GM13977 (cell line): ENCODE data around the gene PLS1.

ENCODE experiments used
- DNase-seq: peaks from one replicate; pipeline ENCODE4 v3.0.0; 2012; ENCODE audit warnings: low spot score
- in situ Hi-C: fragments of 300-500 bp; cut with MboI; formaldehyde crosslinking; loops from one replicate; pipeline ENCODE4 v1.12.0; 2022; ENCODE audit warnings: low sequenced_read_pairs, low pct_unique_long_range_greater_than_20kb, mixed read lengths, inconsistent platforms; ENCODE audit not compliant: unreplicated experiment
- TF ChIP-seq, protein P1 (sequence below): IDR thresholded peaks from 2 replicates; pipeline ENCODE4 v1.5.1; 2012; ENCODE audit warnings: mild to moderate bottlenecking, control low read depth; ENCODE audit not compliant: insufficient read depth; ENCODE audit errors: extremely low read depth, missing control alignments

Gene PLS1

DNA sequence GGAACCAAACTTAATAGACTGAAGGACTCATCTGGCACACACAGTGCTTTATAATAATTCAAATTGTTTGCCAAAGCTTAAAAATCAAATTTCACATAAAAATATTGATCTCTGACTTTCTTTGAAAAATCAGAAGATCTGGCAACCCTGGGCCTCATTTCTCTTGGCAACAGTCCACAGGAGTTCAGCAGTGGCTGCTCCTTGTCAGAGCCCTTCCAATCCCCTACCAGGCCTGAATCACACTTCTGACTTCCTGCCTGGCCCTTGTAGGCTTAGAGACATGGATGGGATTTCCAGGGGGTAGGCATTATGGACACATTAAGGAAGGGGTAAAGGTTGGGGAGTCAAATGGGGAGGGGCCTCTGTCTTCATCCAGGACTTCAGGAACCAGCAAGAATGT, 55.5 kb downstream of the PLS1 start:
- in situ Hi-C loops: no loop called here
- TF ChIP-seq, protein P1, sequence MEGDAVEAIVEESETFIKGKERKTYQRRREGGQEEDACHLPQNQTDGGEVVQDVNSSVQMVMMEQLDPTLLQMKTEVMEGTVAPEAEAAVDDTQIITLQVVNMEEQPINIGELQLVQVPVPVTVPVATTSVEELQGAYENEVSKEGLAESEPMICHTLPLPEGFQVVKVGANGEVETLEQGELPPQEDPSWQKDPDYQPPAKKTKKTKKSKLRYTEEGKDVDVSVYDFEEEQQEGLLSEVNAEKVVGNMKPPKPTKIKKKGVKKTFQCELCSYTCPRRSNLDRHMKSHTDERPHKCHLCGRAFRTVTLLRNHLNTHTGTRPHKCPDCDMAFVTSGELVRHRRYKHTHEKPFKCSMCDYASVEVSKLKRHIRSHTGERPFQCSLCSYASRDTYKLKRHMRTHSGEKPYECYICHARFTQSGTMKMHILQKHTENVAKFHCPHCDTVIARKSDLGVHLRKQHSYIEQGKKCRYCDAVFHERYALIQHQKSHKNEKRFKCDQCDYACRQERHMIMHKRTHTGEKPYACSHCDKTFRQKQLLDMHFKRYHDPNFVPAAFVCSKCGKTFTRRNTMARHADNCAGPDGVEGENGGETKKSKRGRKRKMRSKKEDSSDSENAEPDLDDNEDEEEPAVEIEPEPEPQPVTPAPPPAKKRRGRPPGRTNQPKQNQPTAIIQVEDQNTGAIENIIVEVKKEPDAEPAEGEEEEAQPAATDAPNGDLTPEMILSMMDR: no peak
- no peak for DNase-seq

DNA sequence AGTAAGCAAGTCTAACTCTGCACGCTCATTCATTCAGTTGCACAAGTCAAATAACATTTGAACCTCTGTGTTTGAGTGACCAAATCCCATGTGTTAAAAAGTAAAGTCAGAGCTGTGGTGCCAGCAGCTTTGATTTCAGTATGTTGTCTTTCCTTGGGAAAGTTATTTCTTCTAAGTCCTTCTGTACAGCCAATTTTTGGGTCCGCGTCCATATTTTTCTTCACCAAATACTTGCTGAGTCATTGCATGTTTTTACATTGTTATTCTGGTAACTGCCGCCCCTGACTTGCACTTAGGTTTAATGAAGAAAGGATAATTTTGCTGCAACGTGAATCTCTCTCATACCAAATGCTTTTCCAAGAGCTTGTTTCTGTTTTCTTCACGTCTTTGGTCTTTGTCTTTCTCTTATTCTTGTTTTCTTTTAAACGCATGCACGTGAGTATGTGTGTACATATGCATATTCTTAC, 56.7 kb downstream of the PLS1 start:
- DNase-seq: no peak
- in situ Hi-C loops: no loop called here
- TF ChIP-seq, protein P1: no peak

DNA sequence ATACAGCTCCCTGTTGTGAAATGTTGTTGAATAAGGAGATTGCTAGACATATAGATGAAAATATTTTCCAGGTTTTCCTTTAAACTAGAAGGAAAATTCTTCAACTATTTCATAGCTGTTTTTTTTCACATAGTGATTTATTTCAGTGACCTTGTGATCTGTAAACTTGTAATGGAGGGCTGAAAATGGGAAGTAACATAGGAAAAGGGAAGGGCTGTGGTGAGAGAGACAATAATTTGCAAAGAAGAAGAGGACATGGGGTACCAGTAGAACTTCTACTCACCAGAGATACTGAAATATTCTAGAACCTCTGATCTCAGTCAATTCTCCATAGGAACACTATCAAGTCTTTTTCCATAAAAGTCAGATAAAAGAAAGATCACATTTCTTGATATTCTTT, 60.4 kb downstream of the PLS1 start:
- DNase-seq: no peak
- TF ChIP-seq, protein P1: no peak
- in situ Hi-C loops: no loop called here

DNA sequence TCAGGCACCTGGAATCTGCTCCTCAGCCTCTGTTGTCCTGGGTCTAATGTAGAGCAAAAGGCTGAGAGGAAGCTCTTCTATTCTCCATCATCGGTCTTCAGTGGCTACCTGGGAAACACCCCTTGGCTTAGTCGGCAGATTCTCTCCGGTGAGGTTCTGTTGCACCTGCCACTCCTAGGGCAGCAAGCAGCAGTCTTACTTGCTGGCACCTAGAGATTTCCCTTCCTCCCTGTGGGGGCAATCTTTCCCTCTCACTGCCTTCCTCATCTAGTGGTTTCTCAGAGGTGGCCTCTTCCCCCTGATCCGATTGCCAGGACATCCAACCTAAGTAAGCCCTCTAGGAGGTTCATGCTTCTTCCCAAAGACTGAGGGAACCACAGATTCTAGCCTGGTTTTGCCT, 60.8 kb downstream of the PLS1 start:
- in situ Hi-C loops: no loop called here
- TF ChIP-seq, protein P1: no peak
- no peak for DNase-seq

DNA sequence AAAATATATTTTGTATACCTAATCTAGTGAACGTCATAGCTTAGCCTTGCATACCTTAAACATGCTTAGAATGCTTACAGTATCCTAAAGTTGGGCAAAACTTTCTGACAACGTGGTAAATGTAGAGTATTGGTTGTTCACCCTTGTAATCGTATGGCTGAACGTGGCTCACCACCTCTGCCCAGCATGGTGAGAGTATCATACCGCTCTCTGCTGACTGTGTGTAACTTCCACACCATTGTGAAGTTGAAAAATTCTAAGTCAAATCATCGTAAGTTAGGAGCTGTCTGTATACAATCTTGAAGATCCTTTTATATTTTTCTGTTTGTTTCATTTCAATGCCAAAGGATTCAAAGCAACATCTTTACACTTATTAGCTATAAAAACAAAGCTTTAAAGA, 64.2 kb downstream of the PLS1 start:
- in situ Hi-C loops: no loop called here
- DNase-seq: no peak
- TF ChIP-seq, protein P1: no peak

DNA sequence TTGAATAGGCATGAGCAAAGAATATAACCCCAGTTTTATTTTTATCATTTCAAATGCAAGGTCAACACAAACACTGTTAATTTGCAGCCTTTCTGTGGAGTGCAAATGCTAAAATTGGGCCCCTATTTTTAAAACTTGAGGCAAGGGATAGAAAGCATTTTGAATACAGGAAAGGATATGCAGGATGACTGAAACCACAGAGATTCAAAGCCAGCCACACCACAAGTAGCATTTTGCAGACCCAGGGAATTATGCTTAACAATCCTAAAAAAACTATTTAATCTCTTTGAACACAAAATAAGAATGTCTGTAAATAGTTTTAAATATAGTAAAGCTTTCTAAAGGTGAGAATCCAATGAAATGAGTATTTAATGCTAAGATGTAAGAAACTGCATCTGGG, 64.7 kb downstream of the PLS1 start:
- in situ Hi-C loops: no loop called here
- DNase-seq: no peak
- TF ChIP-seq, protein P1: no peak

DNA sequence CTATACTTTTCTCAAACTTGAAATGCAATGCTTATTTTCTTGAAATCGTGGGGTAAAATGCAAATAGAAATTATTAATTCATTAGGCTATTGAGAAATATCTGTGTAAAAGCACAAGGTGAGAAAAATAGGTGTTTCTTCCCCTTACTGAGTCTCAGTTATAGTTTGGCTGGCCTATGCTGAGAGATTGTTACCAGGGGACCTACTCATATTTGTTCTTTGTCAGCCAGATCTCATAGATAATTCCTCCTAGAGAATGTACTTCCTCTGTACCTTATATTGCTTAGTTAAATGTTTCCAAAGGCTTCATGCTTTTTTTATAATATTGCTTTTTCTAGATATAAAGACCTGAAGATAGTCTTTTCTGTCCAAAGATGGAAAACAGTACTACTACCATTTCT, 67.7 kb downstream of the PLS1 start:
- in situ Hi-C loops: no loop called here
- no peak for DNase-seq
- TF ChIP-seq, protein P1: no peak
